Muscle layer of duodenum (tissue), 2 donors: Measurements from ENCODE around the gene RTRAF.

Experiments used
- H3K27ac ChIP-seq: one replicate; pipeline ENCODE4 v1.7.0; 2013; ENCODE audit warnings: mild to moderate bottlenecking, low read length
- H3K27me3 ChIP-seq: one replicate; pipeline ENCODE4 v1.7.0; 2013; ENCODE audit warnings: low read depth, mild to moderate bottlenecking, control low read depth, low read length
- H3K36me3 ChIP-seq, 2 donors: one replicate each; pipeline ENCODE4 v1.7.0; 2013; ENCODE audit warnings: low read length in 2 of 2, control low read depth in 1 of 2, mild to moderate bottlenecking in 1 of 2; ENCODE audit not compliant: insufficient read depth in 2 of 2, control insufficient read depth in 1 of 2
- H3K4me1 ChIP-seq, 2 donors: one replicate each; pipeline ENCODE4 v1.7.0; 2013; ENCODE audit warnings: low read length in 2 of 2, mild to moderate bottlenecking in 2 of 2, control low read depth in 1 of 2, moderate library complexity in 1 of 2; ENCODE audit not compliant: insufficient read depth in 2 of 2, control insufficient read depth in 1 of 2
- H3K4me3 ChIP-seq, 2 donors: one replicate each; pipeline ENCODE4 v1.7.0; 2013; ENCODE audit warnings: low read length in 2 of 2, low read depth in 1 of 2, mild to moderate bottlenecking in 1 of 2
- H3K9me3 ChIP-seq, 2 donors: one replicate each; pipeline ENCODE4 v1.7.0; 2013; ENCODE audit warnings: low read length in 2 of 2, control low read depth in 1 of 2, mild to moderate bottlenecking in 1 of 2; ENCODE audit not compliant: control insufficient read depth in 1 of 2
- donor health status: healthy.

The RTRAF gene

DNA sequence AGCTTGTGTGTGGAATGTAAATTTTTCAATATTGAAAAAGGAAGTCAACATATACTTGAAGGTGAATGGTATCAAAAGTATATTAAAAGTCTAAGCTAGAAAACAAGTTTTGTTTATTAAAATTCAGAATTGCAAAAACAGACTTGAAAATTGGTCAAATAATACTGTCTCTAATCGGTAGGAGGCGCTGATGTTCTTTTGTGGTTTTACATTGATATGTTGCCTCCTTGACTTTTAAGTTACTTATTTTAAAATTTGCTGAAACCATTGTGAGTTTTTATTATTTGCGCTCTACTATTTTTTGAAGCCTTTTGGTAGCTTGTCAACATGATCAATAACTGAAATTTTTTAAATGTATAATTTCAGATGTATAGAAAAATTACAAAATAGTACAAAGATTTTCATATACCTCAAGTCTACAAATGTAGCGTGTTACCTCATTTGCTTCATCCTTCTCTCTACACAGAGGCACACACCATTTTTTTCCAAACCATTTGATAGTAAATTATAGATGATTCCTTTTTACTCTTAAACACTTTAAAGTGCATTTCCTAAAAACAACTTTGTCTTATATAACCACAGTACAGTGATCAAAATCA, 6.9 kb downstream of the RTRAF start:
- no peaks in the 10 kb centered on the region for H3K9me3 ChIP-seq
- H3K27me3 ChIP-seq = no peaks in the 10 kb centered on the region
- H3K4me1 ChIP-seq = peaks cover 0 to 16% of the 10 kb centered on the region in 2 donors
- peaks cover 26 to 32% of the 10 kb centered on the region in 2 donors for H3K36me3 ChIP-seq
- H3K4me3 ChIP-seq = no peak overlapping the region
- no peak overlapping the region for H3K27ac ChIP-seq

DNA sequence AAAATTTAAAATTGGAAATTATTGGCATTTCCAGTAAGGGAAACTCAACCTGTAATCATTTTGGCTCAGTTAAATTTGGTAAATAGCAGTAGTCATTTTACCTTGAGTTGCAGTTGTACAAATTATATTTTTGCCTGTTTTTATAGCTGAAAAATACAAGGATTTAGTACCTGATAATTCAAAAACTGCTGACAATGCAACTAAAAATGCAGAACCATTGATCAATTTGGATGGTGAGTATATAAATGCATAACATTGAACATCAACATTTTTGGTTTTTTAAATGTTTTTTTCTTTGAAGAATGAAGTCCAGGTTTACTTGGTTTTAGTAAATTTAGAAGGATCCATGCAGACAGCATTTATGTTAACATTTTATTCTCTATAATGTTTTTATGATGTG, 9.0 kb downstream of the RTRAF start:
- Histone ChIP-seq H3K36me3 (peaks cover 38 to 41% of the 10 kb centered on the region in 2 donors), H3K4me3 (no peak overlapping the region)

DNA sequence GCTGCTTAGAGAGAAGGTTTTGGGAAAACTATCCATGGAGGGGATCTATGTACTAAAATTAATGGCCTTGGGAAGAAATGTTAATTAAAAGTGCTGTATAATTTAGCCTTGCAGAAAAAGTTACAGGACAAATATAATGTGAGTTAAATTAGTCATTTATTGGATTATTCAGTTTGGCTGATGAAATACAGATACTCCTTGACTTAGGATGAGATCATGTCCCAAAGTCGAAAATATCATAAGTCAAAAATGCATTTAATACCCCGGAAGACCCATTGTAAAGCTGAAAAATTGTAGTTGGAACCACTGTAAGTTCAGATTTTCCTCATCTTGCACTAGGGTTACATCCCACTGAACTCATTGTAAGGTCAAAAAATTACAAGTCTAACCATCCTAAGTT, 9.7 kb downstream of the RTRAF start:
- peaks cover 32 to 37% of the 10 kb centered on the region in 2 donors for H3K36me3 ChIP-seq

More for the DNA sequence above, 9.0 kb downstream of the RTRAF start:
- H3K9me3 ChIP-seq = no peaks in the 10 kb centered on the region
- H3K4me1 ChIP-seq = peaks cover 0 to 18% of the 10 kb centered on the region in 2 donors
- H3K27ac ChIP-seq = no peak overlapping the region
- no peaks in the 10 kb centered on the region for H3K27me3 ChIP-seq

DNA sequence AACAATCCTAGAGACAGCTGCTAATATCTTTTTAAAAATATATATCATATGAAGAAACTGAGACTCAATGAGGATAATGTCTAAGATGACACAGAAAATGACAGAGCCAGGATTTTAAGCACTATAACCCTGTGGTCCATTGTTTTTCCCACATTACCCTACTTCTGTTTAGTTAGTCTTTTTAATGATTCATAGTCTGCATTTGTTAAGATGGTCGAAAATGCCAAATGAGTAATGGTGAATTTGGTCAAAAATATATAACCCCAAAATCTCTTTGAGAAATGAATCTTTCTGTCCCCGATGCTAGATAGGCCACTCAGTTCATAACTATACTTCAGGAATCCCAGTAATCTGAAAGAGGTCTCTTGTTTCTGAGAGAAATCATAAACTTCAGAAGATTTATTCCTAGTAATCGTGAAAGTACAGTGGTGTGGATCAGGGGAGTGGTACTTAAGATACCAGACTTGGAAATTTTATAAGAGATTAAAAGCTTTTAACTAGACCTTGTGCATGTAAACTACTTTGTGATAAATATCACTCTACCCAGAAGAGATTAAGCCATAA, 10.8 kb downstream of the RTRAF start:
- H3K36me3 ChIP-seq = peaks cover 31 to 36% of the 10 kb centered on the region in 2 donors

More for the DNA sequence above, 9.7 kb downstream of the RTRAF start:
- peaks cover 0 to 23% of the 10 kb centered on the region in 2 donors for H3K4me1 ChIP-seq
- no peak overlapping the region for H3K4me3 ChIP-seq
- no peaks in the 10 kb centered on the region for H3K27me3 ChIP-seq
- no peaks in the 10 kb centered on the region for H3K9me3 ChIP-seq
- no peak overlapping the region for H3K27ac ChIP-seq

DNA sequence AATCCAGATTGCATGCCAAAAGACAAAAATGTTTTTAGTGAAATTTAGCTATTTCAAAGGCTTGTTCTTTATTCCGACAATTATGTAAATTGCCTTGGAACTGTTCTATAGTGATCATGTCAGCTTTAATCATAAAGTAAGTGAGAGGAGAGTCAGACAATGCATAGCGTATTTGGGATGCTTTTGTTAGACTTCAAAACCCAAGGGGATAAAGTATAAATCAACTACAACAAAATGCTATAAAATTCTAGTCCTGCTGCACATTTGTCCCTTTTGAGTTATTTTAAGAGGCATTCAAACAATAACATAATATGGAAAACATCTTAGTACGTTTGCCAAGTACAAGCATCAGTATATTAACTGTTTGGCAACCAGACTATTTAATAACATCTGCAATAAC, 11.3 kb downstream of the RTRAF start:
- no peak overlapping the region for H3K4me3 ChIP-seq
- H3K9me3 ChIP-seq = no peaks in the 10 kb centered on the region
- H3K27me3 ChIP-seq = no peaks in the 10 kb centered on the region
- peaks cover 32 to 36% of the 10 kb centered on the region in 2 donors for H3K36me3 ChIP-seq
- no peak overlapping the region for H3K27ac ChIP-seq
- H3K4me1 ChIP-seq = peaks cover 0 to 26% of the 10 kb centered on the region in 2 donors

More for the DNA sequence above, 10.8 kb downstream of the RTRAF start:
- no peak overlapping the region for H3K4me3 ChIP-seq
- peaks cover 0 to 26% of the 10 kb centered on the region in 2 donors for H3K4me1 ChIP-seq
- H3K27me3 ChIP-seq = no peaks in the 10 kb centered on the region
- H3K9me3 ChIP-seq = no peaks in the 10 kb centered on the region
- no peak overlapping the region for H3K27ac ChIP-seq

DNA sequence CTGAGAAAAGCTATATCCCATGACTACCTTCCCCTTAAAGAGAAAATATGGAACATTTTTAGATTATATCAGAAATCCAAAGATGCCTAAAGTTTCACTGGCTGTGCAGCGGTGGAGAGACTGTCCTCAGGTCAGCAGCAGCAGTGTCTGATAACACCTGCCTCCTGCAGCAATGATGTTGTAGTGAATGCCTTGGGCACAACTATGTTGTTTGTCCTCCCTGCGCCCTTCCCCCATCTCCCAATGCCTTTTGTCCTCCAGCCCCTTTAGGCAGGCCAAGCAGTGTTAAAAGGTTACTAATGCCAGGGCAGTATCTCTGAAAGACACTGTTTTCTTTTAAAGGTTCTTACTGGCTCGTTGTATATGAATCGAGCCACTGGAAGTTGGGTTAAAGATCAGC, 13.2 kb downstream of the RTRAF start:
- Histone ChIP-seq H3K27me3 (no peaks in the 10 kb centered on the region), H3K4me3 (peak overlapping the region in 1 of 2 donors; percentile 28), H3K9me3 (no peaks in the 10 kb centered on the region), H3K4me1 (peaks cover 0 to 26% of the 10 kb centered on the region in 2 donors), H3K27ac (peak overlapping the region; percentile 50), H3K36me3 (peaks cover 42 to 53% of the 10 kb centered on the region in 2 donors)

DNA sequence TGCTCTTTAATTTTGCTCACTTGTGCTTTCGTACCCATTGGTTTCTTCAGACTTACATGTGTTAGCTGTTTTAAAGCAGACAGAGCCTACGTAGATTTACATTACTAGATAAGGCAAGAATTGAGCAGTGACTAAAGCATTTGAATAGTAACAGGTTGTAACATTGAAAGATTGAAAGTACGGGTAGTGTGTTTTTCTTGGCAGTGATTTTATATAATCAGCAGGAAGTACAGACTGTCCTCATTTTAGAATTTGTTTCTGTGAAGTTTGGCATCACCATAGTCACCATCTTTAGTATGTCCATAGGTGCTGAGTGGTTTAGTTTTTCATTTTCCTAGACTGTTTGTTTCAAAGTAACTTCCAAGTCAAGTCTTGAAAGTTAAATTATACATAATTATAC, 14.0 kb downstream of the RTRAF start:
- H3K4me3 ChIP-seq = no peak overlapping the region
- peak overlapping the region; percentile 50 for H3K27ac ChIP-seq
- no peaks in the 10 kb centered on the region for H3K9me3 ChIP-seq
- peaks cover 50 to 61% of the 10 kb centered on the region in 2 donors for H3K36me3 ChIP-seq
- peaks cover 0 to 26% of the 10 kb centered on the region in 2 donors for H3K4me1 ChIP-seq
- H3K27me3 ChIP-seq = no peaks in the 10 kb centered on the region

DNA sequence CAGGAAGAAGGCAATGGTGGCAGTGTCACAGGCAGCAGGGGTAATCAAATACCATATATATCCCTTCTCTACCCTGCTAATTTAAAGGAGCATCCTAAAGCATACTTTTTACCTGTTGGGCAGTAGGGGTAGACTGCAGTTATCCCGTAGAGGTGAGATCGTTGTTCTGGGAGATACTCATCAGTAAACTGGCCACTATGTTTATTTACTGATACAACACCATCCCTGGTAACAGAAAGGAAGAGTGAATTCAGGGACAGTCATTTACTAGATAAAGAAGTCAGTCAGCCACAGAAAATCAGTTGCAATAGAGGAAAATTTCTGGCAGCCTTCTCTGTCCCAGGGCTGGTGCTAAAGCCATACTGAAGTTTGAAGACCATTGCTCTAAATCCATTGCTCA, 16.3 kb downstream of the RTRAF start:
- Histone ChIP-seq H3K27me3 (no peaks in the 10 kb centered on the region), H3K9me3 (no peaks in the 10 kb centered on the region), H3K4me1 (peaks cover 0 to 20% of the 10 kb centered on the region in 2 donors), H3K27ac (no peak overlapping the region), H3K36me3 (peaks cover 61 to 72% of the 10 kb centered on the region in 2 donors), H3K4me3 (no peak overlapping the region)

DNA sequence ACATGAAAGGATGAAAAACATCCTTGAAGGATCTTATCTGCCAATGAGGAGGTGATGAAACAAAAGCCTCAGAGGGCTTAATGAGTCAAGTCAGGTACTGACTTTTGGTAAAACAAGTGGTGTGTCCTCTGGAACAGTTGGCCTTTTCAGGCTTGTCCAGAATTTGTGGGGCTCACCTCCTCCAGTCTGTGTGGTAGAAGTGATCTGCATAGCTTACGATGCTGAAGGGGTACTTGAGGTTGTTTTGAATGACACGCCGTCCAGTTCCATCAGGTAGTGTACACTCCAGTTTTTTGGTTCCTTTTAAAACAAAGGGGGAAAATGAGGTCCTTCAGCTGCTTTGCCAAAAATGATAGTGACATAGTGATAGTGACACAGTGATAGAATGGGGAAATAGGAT, 17.0 kb downstream of the RTRAF start:
- H3K36me3 ChIP-seq = peaks cover 69 to 79% of the 10 kb centered on the region in 2 donors
- peaks cover 0 to 17% of the 10 kb centered on the region in 2 donors for H3K4me1 ChIP-seq
- H3K4me3 ChIP-seq = no peak overlapping the region
- H3K27me3 ChIP-seq = no peaks in the 10 kb centered on the region
- no peaks in the 10 kb centered on the region for H3K9me3 ChIP-seq
- no peak overlapping the region for H3K27ac ChIP-seq

DNA sequence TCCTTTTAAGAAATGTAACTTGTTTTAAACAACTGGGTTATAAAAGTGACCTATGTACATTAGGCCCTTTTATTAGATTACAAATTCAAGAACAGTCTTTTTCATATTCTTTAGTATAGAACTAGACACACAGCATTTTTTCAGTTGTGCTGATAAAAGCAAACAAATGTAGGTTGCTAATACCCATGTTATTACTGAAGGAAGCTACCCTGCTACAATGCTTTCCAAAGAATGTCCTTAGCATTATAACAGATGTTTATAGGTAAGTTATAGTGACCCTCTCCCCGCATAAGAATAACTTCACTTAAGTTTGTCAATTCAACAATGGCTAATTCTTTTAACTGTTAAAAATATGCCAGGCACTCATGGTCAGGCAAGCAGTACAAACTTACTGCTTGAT, 17.9 kb downstream of the RTRAF start:
- H3K4me1 ChIP-seq = peaks cover 0 to 15% of the 10 kb centered on the region in 2 donors
- H3K36me3 ChIP-seq = peaks cover 71 to 80% of the 10 kb centered on the region in 2 donors
- H3K27me3 ChIP-seq = no peaks in the 10 kb centered on the region
- H3K9me3 ChIP-seq = no peaks in the 10 kb centered on the region
- no peak overlapping the region for H3K27ac ChIP-seq
- H3K4me3 ChIP-seq = no peak overlapping the region

DNA sequence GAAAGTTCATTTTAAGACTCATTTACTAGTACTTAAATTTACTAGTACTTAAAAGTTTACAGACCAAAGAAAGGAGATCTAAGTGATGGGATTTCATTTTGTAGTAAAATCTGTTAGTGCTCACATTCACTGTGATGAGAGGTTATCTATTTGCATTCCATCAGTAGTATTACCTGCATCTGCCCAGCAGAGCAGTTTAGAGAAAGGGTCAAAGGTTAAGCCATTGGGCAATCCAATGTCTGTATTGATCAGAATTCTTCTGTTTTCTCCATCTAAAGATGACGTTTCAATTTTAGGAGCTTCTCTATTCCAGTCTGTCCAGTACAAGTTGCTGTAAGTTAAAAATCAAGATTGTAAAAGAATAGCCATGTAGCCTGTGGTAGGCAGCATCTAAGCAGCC, 18.3 kb downstream of the RTRAF start:
- H3K4me1 ChIP-seq = peaks cover 0 to 11% of the 10 kb centered on the region in 2 donors
- H3K36me3 ChIP-seq = peaks cover 73 to 76% of the 10 kb centered on the region in 2 donors

More for the DNA sequence above, 18.3 kb downstream of the RTRAF start:
- H3K4me3 ChIP-seq = no peak overlapping the region
- H3K27me3 ChIP-seq = no peaks in the 10 kb centered on the region
- no peaks in the 10 kb centered on the region for H3K9me3 ChIP-seq
- H3K27ac ChIP-seq = no peak overlapping the region
